GM21723 (cell line): ENCODE measurements around the gene ZBTB18.
"Not testable (repeated sequence)": the region's sequence is repeated elsewhere in the genome, so short reads cannot be mapped to it uniquely, and the experiment has no call there.

Experiments used
- ATAC-seq: cut with Tn5 transposase; IDR thresholded peaks from one replicate; pipeline ENCODE4 v1.9.1; 2021; ENCODE audit warnings: mild to moderate bottlenecking, moderate library complexity; ENCODE audit not compliant: unreplicated experiment

The ZBTB18 gene

DNA sequence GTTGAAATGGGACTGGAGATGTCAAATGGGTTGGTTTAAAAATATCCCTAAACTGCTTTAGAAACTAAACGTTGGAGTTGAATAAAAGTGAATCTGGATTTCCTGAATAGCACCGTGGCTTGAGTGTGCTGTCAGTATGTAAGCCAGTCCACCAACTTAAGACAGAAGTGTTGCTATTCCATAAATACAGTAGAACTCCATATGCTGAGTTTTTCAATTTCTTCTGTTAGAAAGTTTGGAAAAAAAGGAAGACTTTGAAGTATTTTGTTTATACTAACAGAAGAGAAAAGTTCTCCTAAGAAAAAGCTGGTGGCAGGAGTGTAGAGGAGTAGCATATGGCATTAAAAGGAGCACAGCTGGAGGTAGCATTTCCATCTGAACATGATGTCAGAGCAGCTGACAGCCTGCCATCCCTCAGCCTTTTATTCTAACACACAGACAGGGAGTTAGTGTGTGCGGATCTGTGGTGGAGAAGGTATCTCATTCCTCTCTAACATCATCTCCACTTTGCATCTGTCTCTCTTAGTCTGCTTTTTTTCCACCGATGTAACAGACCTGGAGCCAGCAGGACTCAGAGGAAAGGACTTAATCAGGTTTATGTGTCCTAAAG, at the start of gene ZBTB18:
ZBTB18 (plus strand) TSS at position 449 of the 610 bp plus-strand sequence; CDS start at position 598, 149 bp downstream.
- no peak for ATAC-seq

DNA sequence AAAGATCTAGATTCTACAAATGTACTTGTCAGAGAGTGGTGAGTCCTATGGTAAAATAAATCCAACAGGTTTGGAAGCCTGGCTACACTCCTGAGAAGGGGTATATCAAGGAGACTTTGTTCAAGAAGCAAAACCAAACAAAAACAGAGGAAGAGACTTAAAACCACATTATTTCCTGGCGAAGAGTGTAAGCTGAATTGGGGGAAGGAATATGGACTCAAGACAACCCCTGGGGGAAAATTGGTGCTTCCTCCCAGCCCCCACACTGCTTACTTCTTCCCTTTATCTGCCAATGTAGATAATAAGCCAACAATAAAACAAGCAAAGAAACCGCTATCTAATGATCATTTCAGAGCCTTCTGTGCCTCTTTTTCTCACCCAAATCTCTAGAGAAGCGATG, 48.4 kb upstream of the ZBTB18 start:
- no peak for ATAC-seq

DNA sequence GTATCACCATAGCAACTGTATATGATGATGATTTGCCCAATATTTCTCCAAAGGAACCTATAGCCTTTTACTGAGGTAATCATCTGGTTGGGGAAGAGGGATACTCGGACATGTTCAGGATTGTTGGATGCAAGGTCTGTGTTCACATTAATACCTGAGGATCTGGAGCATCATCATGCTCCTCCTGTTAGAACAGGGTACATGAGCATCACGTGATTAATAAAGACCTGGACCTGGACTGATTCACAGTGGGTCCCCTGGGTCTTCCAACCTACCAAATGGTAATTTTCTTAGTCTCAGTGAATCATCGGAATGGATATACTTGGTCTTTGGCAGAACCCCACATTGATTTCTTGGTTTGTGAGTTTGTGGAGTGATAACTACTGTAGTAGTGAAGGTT, 45.6 kb upstream of the ZBTB18 start:
- no peak for ATAC-seq

GRCh38 chr1:244006381-244006901, 44.6 kb upstream of the ZBTB18 start:
- no peak for ATAC-seq

GRCh38 chr1:244006961-244007360, 44.1 kb upstream of the ZBTB18 start:
- ATAC-seq, result no peak

DNA sequence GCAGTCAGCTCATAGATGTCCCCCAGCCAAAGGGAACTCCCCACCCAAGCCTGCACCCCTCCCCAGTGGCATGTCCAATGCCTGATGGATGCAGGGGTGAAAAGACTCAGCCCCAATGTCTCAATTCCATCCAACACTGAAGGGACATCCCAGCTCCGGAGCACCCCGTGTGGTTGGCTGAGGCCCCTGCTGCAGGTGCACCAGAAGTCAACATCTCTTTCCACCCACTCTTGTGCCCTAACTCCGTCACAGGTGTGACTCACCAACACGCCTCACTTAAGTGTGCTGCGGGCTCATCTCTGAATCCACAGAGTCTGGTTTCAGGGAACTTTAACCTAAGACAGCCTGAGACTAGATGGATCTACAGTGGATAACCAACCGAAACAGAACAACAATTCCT, 40.9 kb upstream of the ZBTB18 start:
- no peak for ATAC-seq

DNA sequence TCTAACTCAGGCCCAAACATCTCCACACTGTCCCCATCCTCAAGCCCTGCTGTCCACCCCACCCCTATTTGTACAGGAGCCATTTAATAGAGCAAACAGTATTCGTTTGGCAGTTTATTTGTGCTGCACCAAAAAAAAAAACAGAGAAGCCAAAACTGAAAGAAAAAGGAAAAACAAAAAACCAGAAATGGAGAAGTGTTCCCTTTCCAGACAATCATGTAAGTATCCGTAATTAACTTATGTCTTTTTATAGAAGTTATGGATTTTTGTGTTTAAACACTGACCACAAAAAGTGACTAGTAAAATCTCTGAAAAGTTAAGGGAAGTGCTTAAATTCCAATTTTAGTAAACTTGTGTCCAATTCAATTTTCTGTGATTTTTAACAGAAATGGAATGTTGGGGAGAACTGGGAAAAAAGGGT, 40.4 kb upstream of the ZBTB18 start:
- ATAC-seq, result no peak

- no peak for ATAC-seq
These were observed 39.8 kb upstream of the ZBTB18 start for GRCh38 chr1:244011271-244011670.

DNA sequence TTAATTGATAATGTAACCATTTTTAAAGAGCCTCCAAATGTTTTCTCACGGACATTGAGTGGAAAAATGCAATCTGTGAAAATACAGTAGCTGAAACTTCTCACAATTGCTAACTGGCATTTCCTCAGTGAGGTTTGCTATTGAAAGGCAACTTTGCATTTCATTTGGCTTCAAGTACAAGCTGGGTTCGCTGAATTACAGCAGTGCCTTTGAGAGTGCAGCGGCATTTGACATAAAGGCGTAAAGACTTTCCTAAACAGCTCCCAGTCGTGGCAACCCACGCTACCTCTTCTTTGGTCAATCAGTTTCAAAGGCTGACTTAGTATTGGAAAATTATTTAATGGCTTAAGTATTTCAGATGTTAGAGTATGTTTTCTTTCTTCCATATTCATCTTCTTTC, 39.3 kb upstream of the ZBTB18 start:
- no peak for ATAC-seq

- ATAC-seq, result no peak
These were observed 38.9 kb upstream of the ZBTB18 start for GRCh38 chr1:244012202-244012601.

- no peak for ATAC-seq
These were observed 38.0 kb upstream of the ZBTB18 start for GRCh38 chr1:244013100-244013499.

DNA sequence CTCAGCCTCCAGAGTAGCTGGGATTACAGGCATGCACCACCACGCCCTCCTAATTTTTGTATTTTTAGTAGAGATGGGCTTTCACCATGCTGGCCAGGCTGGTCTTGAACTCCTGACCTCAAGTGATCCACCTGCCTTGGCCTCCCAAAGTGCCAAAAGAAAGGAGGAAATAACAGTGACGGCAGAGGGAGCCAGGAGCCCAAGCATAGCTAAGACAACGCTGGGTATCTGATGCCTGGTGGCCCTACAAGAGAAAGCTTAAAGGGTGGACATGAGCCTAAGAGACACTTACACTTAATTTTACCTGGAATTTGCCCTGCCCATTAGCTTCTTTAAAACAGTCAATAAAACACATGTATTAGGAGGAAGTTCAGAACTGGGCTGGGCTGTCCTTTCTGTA, 36.2 kb upstream of the ZBTB18 start:
- not testable (repeated sequence) for ATAC-seq

- no peak for ATAC-seq
These were observed 31.0 kb upstream of the ZBTB18 start for GRCh38 chr1:244019982-244020485.

DNA sequence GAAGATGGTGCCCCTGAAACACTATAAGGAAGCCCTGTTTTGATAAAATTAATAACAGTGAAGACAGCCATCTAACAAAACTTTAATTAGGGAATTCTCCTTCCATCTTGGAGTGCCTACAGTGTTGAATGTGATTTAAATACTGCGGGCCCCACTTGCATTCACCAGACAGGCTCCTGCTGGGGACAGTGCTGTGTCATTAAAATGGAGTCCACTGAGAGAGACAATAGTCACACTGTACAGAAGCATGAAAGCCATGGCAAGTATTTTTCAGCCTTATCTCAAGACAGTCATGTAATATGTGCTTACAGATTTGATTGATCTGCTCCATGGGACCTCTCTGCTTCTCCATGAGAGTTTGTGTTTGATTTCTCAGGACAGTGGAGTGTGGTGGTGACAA, 29.7 kb upstream of the ZBTB18 start:
- no peak for ATAC-seq

DNA sequence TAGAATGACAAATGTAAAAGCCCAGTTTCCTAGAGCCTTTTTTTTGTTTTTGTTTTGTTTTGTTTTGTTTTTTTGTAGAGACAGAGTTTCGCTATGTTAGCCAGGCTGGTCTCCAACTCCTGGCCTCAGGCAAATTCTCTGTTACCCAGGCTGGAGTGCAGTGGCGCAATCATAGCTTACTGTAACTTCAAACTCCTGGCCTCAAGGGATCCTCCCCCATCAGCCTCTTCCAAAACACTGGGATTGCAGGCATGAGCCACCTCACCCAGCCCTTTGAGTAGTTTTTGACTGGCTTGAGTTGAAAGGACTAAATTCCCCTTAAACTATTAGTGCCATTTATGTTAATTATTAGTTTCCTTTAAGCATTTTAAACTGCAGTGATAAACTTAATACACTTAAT, 28.8 kb upstream of the ZBTB18 start:
- no peak for ATAC-seq

DNA sequence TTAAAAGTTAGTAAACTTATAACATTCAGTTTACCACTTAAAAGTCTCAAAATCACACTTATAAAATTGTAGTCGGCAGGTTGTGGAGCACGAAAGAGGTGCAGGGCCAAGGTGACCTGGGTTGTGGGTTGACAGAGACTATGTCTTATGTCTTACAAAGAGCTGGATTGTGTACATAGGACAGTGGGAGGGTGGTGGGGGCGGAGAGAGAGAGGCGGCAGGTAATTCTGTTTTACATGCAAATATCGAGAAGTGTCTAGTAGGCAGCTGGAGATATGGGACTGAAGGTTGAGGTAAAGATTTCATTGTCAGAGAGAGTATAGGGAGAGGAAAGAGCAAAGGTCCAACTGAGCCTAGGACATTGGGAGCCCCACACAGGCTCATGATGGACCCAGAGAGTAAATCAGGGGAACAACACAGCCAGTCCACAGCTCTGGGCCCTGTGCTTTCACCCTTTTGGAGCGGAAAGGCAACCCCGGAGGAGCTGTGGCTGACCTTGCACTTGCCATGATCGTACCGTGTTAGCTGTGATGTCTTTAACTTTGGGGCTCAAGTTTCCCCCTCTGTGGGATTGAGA, 28.1 kb upstream of the ZBTB18 start:
- no peak for ATAC-seq

DNA sequence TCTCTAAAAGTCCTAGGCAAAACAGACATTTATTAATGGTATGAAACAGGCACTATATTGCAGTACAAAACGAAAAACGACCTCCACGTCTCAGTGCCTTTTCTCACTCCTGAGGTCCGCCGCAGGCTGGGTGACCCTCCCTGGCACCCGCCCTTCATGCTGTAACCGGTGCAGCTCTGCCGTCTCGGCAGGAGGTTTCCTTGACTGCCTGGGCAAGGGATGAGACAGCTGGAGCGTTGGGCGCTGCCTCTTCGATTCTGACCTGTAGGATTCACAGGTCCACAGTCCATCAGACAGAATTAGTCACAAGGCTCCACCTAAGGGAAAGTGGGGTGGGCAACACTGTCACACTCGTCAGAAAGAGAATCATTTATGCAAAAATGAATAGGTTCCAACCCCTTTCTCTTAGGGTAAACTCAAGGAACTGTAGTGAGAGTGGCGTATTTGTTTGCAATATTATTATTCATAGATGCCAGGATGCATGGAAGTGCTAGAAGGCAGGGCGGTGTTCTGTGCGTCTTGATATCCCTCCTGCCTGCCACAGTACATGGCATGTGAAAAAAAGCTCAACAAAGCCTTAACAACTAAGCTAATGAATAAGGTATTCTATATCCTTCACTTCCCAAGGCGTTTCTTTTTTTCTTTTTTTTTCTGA, 23.5 kb upstream of the ZBTB18 start:
- ATAC-seq, result no peak

GRCh38 chr1:244028701-244029100, 22.4 kb upstream of the ZBTB18 start:
- ATAC-seq, result no peak

GRCh38 chr1:244029124-244029523, 22.0 kb upstream of the ZBTB18 start:
- ATAC-seq, result no peak

GRCh38 chr1:244030481-244031040, 20.5 kb upstream of the ZBTB18 start:
- no peak for ATAC-seq

DNA sequence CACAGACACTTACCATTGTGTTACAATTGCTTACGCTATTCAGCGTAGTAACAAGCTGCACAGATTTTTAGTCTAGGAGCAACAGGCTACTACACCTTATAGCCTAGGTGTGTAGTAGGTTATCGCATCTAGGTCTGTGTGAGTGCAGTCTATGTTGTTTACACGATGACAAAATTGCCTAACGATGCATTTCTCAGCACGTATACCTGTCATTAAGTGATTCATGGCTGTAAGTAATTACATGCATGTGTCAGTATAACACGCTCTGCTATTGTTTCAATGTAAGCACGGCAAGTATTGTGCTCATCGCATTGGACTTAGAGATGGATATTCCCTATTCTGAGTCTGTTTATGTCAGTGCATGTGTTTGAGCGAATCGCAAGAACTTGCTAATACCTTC, 15.7 kb upstream of the ZBTB18 start:
- no peak for ATAC-seq

DNA sequence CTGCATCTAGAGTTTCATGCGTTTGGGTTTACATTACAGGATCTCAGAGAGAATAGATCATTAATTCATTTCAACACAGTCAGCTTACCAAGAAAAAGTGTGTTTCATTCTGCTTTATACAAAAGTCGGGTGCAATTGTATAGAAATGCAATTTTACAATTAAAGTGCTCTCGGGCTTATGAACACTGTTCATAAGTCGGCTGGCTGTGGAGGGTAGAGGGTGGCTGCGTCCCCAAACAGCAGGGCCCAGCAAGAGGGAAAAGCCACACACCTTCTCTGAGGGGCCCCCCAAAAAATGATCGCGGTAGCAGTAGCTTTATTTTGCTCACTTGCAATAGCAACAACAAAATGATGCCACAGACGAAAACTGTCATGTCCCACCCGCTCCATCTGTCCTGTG, 13.8 kb upstream of the ZBTB18 start:
- ATAC-seq, result no peak
